BLaER1 (cell line): ENCODE data around the gene TENM4.

ENCODE experiments used
- H3K27ac ChIP-seq: shearing (Covaris generic); formaldehyde crosslinking; 2 replicates; pipeline ENCODE4 v1.8.1; 2022
- H3K27me3 ChIP-seq: shearing (Covaris generic); formaldehyde crosslinking; 2 replicates; pipeline ENCODE4 v1.8.1; 2022
- H3K36me3 ChIP-seq: shearing (Covaris generic); formaldehyde crosslinking; 2 replicates; pipeline ENCODE4 v1.8.1; 2022
- H3K4me1 ChIP-seq: shearing (Covaris generic); formaldehyde crosslinking; 2 replicates; pipeline ENCODE4 v1.8.1; 2022
- H3K4me2 ChIP-seq: shearing (Covaris generic); formaldehyde crosslinking; 2 replicates; pipeline ENCODE4 v1.8.1; 2022
- H3K4me3 ChIP-seq: shearing (Covaris generic); formaldehyde crosslinking; 2 replicates; pipeline ENCODE4 v1.8.1; 2022
- H3K9ac ChIP-seq: shearing (Covaris generic); formaldehyde crosslinking; 2 replicates; pipeline ENCODE4 v1.8.1; 2022
- H3K9me3 ChIP-seq: shearing (Covaris generic); formaldehyde crosslinking; 2 replicates; pipeline ENCODE4 v1.8.1; 2022
- H4K20me1 ChIP-seq: shearing (Covaris generic); formaldehyde crosslinking; 2 replicates; pipeline ENCODE4 v1.8.1; 2022
- Cebpa-rat ChIP-seq: shearing (Covaris generic); IDR thresholded peaks from 2 replicates; pipeline ENCODE4 v1.8.1; 2022

TENM4 gene

GRCh38 chr11:79150966-79151365, 289.9 kb downstream of the TENM4 start:
- Histone ChIP-seq H3K9ac (no peak overlapping the region), H3K27ac (no peak overlapping the region), H3K9me3 (no peaks in the 10 kb centered on the region), H3K4me3 (no peak overlapping the region), H3K4me1 (peaks cover 16% of the 10 kb centered on the region), H3K36me3 (peaks cover 17% of the 10 kb centered on the region; the same call in 1 of the 2 replicates), H4K20me1 (no peaks in the 10 kb centered on the region), H3K4me2 (no peak overlapping the region), H3K27me3 (no peaks in the 10 kb centered on the region)
- TF ChIP-seq Cebpa-rat = no peak

- Histone ChIP-seq H3K4me2 (peak overlapping the region; percentile 45), H3K9ac (no peak overlapping the region), H3K4me1 (peaks cover 16% of the 10 kb centered on the region), H3K27ac (no peak overlapping the region), H3K4me3 (no peak overlapping the region), H3K27me3 (no peaks in the 10 kb centered on the region), H3K9me3 (no peaks in the 10 kb centered on the region), H4K20me1 (no peaks in the 10 kb centered on the region), H3K36me3 (peaks cover 17% of the 10 kb centered on the region; the same call in 1 of the 2 replicates)
- no peak for TF ChIP-seq Cebpa-rat
Measured at GRCh38 chr11:79150320-79150719, 290.5 kb downstream of the TENM4 start.

- no peak overlapping the region for H3K4me2 ChIP-seq
- H3K9me3 ChIP-seq = peaks cover 1% of the 10 kb centered on the region
- H4K20me1 ChIP-seq = no peaks in the 10 kb centered on the region
- H3K4me1 ChIP-seq = peaks cover 16% of the 10 kb centered on the region
- no peaks in the 10 kb centered on the region for H3K27me3 ChIP-seq
- no peak overlapping the region for H3K4me3 ChIP-seq
- TF ChIP-seq Cebpa-rat = no peak
- H3K27ac ChIP-seq = no peak overlapping the region
- H3K9ac ChIP-seq = no peak overlapping the region
- H3K36me3 ChIP-seq = peaks cover 10% of the 10 kb centered on the region; the same call in 1 of the 2 replicates
Measured at GRCh38 chr11:79147731-79148130, 293.1 kb downstream of the TENM4 start.

- Histone ChIP-seq H3K36me3 (peaks cover 10% of the 10 kb centered on the region; the same call in 1 of the 2 replicates), H3K4me3 (no peak overlapping the region), H3K9ac (no peak overlapping the region), H3K27me3 (no peaks in the 10 kb centered on the region), H3K4me2 (no peak overlapping the region), H4K20me1 (no peaks in the 10 kb centered on the region), H3K4me1 (peaks cover 16% of the 10 kb centered on the region), H3K9me3 (peaks cover 5% of the 10 kb centered on the region), H3K27ac (no peak overlapping the region)
- TF ChIP-seq Cebpa-rat = no peak
Measured at GRCh38 chr11:79147011-79147410, 293.8 kb downstream of the TENM4 start.

GRCh38 chr11:79139900-79140299, 300.9 kb downstream of the TENM4 start:
- TF ChIP-seq Cebpa-rat = no peak
- Histone ChIP-seq H3K36me3 (no peaks in the 10 kb centered on the region), H3K4me3 (no peak overlapping the region), H3K4me2 (peak overlapping the region; percentile 42), H3K27ac (no peak overlapping the region), H3K27me3 (no peaks in the 10 kb centered on the region), H3K4me1 (peaks cover 12% of the 10 kb centered on the region), H4K20me1 (no peaks in the 10 kb centered on the region; the same call in 1 of the 2 replicates), H3K9me3 (peaks cover 8% of the 10 kb centered on the region), H3K9ac (no peak overlapping the region)

- Histone ChIP-seq H3K9ac (no peak overlapping the region), H4K20me1 (no peaks in the 10 kb centered on the region), H3K4me2 (no peak overlapping the region), H3K27me3 (no peaks in the 10 kb centered on the region), H3K4me3 (no peak overlapping the region), H3K27ac (no peak overlapping the region), H3K36me3 (peaks cover 11% of the 10 kb centered on the region; the same call in 1 of the 2 replicates), H3K4me1 (no peaks in the 10 kb centered on the region), H3K9me3 (peaks cover 69% of the 10 kb centered on the region)
- TF ChIP-seq Cebpa-rat = no peak
Measured at GRCh38 chr11:79129702-79130101, 311.1 kb downstream of the TENM4 start.

- Histone ChIP-seq H3K4me2 (no peak overlapping the region), H3K9ac (no peak overlapping the region), H3K27me3 (no peaks in the 10 kb centered on the region)
Measured at GRCh38 chr11:79128291-79128690, 312.5 kb downstream of the TENM4 start.

GRCh38 chr11:79122759-79123158, 318.1 kb downstream of the TENM4 start:
- Histone ChIP-seq H3K27ac (no peak overlapping the region), H3K9ac (no peak overlapping the region), H3K9me3 (peaks cover 28% of the 10 kb centered on the region), H4K20me1 (no peaks in the 10 kb centered on the region), H3K4me2 (no peak overlapping the region), H3K4me3 (no peak overlapping the region), H3K27me3 (no peaks in the 10 kb centered on the region), H3K36me3 (0 out of 2 replicates have a peak, but pooled peaks cover 7% of the 10 kb centered on the region), H3K4me1 (no peaks in the 10 kb centered on the region)
- no peak for TF ChIP-seq Cebpa-rat

More at GRCh38 chr11:79128291-79128690, 312.5 kb downstream of the TENM4 start:
- Histone ChIP-seq H3K9me3 (peaks cover 69% of the 10 kb centered on the region), H3K4me3 (no peak overlapping the region), H3K27ac (no peak overlapping the region), H3K4me1 (no peaks in the 10 kb centered on the region), H3K36me3 (peaks cover 11% of the 10 kb centered on the region; the same call in 1 of the 2 replicates), H4K20me1 (no peaks in the 10 kb centered on the region)
- TF ChIP-seq Cebpa-rat = no peak

GRCh38 chr11:79121351-79121750, 319.5 kb downstream of the TENM4 start:
- H3K4me3 ChIP-seq = no peak overlapping the region
- no peak for TF ChIP-seq Cebpa-rat
- H3K4me1 ChIP-seq = no peaks in the 10 kb centered on the region
- H3K9me3 ChIP-seq = peaks cover 15% of the 10 kb centered on the region
- H4K20me1 ChIP-seq = no peaks in the 10 kb centered on the region
- H3K27ac ChIP-seq = no peak overlapping the region
- no peak overlapping the region for H3K9ac ChIP-seq
- no peak overlapping the region for H3K4me2 ChIP-seq
- H3K27me3 ChIP-seq = no peaks in the 10 kb centered on the region
- 0 out of 2 replicates have a peak, but pooled peaks cover 4% of the 10 kb centered on the region for H3K36me3 ChIP-seq

- H3K4me3 ChIP-seq = no peak overlapping the region
- TF ChIP-seq Cebpa-rat = no peak
- no peaks in the 10 kb centered on the region for H4K20me1 ChIP-seq
- H3K9ac ChIP-seq = no peak overlapping the region
- H3K9me3 ChIP-seq = peaks cover 10% of the 10 kb centered on the region; the same call in 1 of the 2 replicates
- H3K27ac ChIP-seq = no peak overlapping the region
- H3K4me1 ChIP-seq = no peaks in the 10 kb centered on the region
- H3K4me2 ChIP-seq = no peak overlapping the region
- peaks cover 9% of the 10 kb centered on the region; the same call in 1 of the 2 replicates for H3K36me3 ChIP-seq
- no peaks in the 10 kb centered on the region for H3K27me3 ChIP-seq
Measured at GRCh38 chr11:79119491-79120284, 321.1 kb downstream of the TENM4 start.
